Esophagus muscularis mucosa (tissue), 3 donors: ENCODE measurements around the gene HADH.

Experiments used
- CTCF ChIP-seq, 3 experiments: fragments of 200-600 bp in 2 of 3; fragments of 450-650 bp in 1 of 3; sonication (generic) in 2 of 3; IDR thresholded peaks; one replicate each; pipeline ENCODE4 v1.5.1; 2017 to 2019; ENCODE audit warnings: antibody characterized with exemption in 3 of 3, mild to moderate bottlenecking in 2 of 3, moderate library complexity in 1 of 3
- POLR2A ChIP-seq: fragments of 450-650 bp; IDR thresholded peaks from one replicate; pipeline ENCODE4 v1.6.1; 2017; ENCODE audit warnings: antibody characterized with exemption, moderate library complexity, mild to moderate bottlenecking, low read depth
- POLR2AphosphoS5 ChIP-seq, 2 donors: sonication (generic); formaldehyde crosslinking; IDR thresholded peaks; one replicate each; pipeline ENCODE4 v1.6.1; 2017; ENCODE audit warnings: antibody characterized with exemption in 2 of 2

GRCh38 chr4:108004646-108005045, 15.0 kb downstream of the HADH start:
- TF ChIP-seq CTCF (IDR thresholded peaks at IDR 0.05) (no peak), POLR2AphosphoS5 (IDR thresholded peaks at IDR 0.05) (no peak), POLR2A (no peak)
